ENCODE measurements around the gene CDIPT. TPM values are rescaled to one million over a fixed set of nuclear protein-coding genes. Genes with fewer than 3 reads are reported as not detected.

The CDIPT gene
- total RNA-seq, 3 donors from 2014 or later (not counting 1 experiment from before 2014, with no cell fraction given), result 42.3 to 66.9 (median 53.0) TPM

DNA sequence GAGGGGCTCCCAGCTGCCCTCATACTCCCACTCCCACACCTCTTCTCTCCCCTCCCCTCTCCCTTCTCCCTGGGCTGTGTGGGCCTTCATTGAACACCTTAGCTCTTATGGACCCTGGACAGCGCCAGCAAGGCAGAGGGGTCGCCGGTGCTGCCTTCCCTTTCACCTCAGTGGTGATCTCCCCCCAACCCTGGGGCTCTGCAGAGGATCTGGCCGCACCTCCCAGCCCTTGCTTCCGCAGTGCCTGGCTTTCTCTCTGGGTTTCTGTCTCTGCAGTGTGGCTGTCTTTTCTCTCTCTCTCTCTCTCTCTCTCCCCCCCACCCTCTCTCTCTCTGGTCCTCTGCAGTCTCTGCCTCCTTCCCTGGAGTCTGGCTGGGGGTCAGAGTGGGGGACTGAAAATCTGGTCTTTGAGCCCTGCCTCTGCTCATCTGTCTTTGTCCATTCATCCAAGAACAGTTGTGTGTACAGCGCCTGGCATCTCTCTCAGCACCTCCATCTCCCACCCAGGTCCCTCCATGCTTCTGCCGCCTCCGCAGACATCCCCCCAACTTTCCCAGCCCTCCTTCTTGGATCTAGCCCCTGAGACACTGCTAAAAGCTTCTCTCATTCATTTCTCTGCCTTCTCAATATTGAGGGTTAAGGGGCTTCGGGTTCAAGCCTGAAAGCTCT, 35.2 kb upstream of the CDIPT start:
- H3K4me1 ChIP-seq (ENCODE audit: control insufficient read depth, insufficient read depth, low read length), result peaks cover 13% of the 10 kb centered on the region
- intact Hi-C loops (cut with micrococcal nuclease), result no loop called here
- peaks cover 27% of the 10 kb centered on the region for H3K27me3 ChIP-seq (ENCODE audit: control insufficient read depth, insufficient read depth, low read length)
- H3K36me3 ChIP-seq (ENCODE audit: control insufficient read depth, insufficient read depth, low read length), result no peaks in the 10 kb centered on the region
- no peaks in the 10 kb centered on the region for H3K36me3 Mint-ChIP-seq
- no peaks in the 10 kb centered on the region for H3K9me3 Mint-ChIP-seq
- H3K4me3 Mint-ChIP-seq, result no peak overlapping the region
- H3K27me3 Mint-ChIP-seq (ENCODE audit: low read depth in 2 of 2), result peaks cover 20 to 33% of the 10 kb centered on the region in 2 donors
- no peak overlapping the region for H3K4me3 ChIP-seq (ENCODE audit: low read length)
- H3K27ac Mint-ChIP-seq, result no peak overlapping the region
- peaks cover 5 to 13% of the 10 kb centered on the region in 2 donors for H3K4me1 Mint-ChIP-seq
- ATAC-seq (no peak), DNase-seq (no peak)
- WGBS (ENCODE audit: insufficient coverage), result 9% methylated on average over 8 of the region's 9 CpGs
- no peaks in the 10 kb centered on the region for H3K9me3 ChIP-seq (ENCODE audit: control insufficient read depth, insufficient read depth, low read length)
- H3K27ac ChIP-seq (ENCODE audit: low read length), result no peak overlapping the region
- TF ChIP-seq, protein P1, sequence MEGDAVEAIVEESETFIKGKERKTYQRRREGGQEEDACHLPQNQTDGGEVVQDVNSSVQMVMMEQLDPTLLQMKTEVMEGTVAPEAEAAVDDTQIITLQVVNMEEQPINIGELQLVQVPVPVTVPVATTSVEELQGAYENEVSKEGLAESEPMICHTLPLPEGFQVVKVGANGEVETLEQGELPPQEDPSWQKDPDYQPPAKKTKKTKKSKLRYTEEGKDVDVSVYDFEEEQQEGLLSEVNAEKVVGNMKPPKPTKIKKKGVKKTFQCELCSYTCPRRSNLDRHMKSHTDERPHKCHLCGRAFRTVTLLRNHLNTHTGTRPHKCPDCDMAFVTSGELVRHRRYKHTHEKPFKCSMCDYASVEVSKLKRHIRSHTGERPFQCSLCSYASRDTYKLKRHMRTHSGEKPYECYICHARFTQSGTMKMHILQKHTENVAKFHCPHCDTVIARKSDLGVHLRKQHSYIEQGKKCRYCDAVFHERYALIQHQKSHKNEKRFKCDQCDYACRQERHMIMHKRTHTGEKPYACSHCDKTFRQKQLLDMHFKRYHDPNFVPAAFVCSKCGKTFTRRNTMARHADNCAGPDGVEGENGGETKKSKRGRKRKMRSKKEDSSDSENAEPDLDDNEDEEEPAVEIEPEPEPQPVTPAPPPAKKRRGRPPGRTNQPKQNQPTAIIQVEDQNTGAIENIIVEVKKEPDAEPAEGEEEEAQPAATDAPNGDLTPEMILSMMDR (IDR thresholded peaks at IDR 0.05), result no peak

DNA sequence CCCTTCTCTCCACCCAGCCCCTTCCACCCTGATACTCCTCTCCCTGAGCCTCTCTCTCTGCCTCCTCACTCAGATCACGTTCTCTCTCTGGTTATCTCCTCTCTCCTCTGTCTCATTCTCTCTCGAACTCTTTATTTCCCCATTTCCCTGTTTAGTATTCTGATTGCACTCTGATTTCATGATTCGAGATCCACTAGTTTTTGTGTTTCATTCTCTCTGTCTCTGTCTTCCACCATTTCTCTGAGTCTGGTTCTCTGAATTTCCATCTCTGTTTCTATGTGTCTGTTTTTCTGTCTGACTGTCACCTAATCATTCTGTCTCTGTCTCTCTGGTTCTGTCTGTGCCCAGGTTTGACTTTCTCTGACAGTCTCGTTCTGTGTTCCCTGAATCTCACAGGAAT, 34.3 kb upstream of the CDIPT start:
- ATAC-seq (no peak), DNase-seq (no peak)
- Histone ChIP-seq H3K4me3 (ENCODE audit: low read length) (no peak overlapping the region), H3K27me3 (ENCODE audit: control insufficient read depth, insufficient read depth, low read length) (peaks cover 27% of the 10 kb centered on the region), H3K27ac (ENCODE audit: low read length) (no peak overlapping the region), H3K4me1 (ENCODE audit: control insufficient read depth, insufficient read depth, low read length) (peaks cover 13% of the 10 kb centered on the region), H3K36me3 (ENCODE audit: control insufficient read depth, insufficient read depth, low read length) (no peaks in the 10 kb centered on the region), H3K9me3 (ENCODE audit: control insufficient read depth, insufficient read depth, low read length) (no peaks in the 10 kb centered on the region)
- Mint-ChIP-seq H3K4me1 (peaks cover 5 to 13% of the 10 kb centered on the region in 2 donors), H3K9me3 (no peaks in the 10 kb centered on the region), H3K4me3 (no peak overlapping the region), H3K27ac (no peak overlapping the region), H3K36me3 (no peaks in the 10 kb centered on the region), H3K27me3 (ENCODE audit: low read depth in 2 of 2) (peaks cover 20 to 33% of the 10 kb centered on the region in 2 donors)
- TF ChIP-seq, protein P1 (IDR thresholded peaks at IDR 0.05), result no peak
- intact Hi-C loops (cut with micrococcal nuclease), result no loop called here
- WGBS (ENCODE audit: insufficient coverage), result 64% methylated on average over 4 of the region's 4 CpGs

DNA sequence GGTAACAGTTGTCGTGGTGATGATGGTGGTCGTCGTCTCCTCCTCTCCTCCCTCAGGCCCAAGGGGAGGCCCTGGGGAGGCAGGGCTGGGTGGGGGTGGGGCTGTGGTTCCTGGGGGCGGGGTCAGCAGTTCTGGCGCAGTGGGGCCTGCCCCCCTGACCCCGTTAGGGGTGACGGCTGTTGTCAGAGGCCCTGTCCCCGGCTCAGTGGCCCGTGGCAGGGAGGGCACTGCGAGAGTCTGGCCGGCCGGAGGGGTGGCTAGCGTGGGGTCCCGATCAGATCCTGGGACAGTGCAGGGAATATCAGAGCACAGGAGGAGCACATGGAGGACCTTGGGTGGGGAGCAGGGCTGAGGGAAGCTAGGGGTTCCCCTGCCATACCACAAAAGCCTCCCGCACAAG, 33.8 kb upstream of the CDIPT start:
- peaks cover 27% of the 10 kb centered on the region for H3K27me3 ChIP-seq (ENCODE audit: control insufficient read depth, insufficient read depth, low read length)
- Mint-ChIP-seq H3K27ac (no peak overlapping the region), H3K4me3 (no peak overlapping the region), H3K27me3 (ENCODE audit: low read depth in 2 of 2) (peaks cover 20 to 30% of the 10 kb centered on the region in 2 donors), H3K9me3 (no peaks in the 10 kb centered on the region), H3K36me3 (no peaks in the 10 kb centered on the region), H3K4me1 (peaks cover 5 to 13% of the 10 kb centered on the region in 2 donors)
- no peaks in the 10 kb centered on the region for H3K36me3 ChIP-seq (ENCODE audit: control insufficient read depth, insufficient read depth, low read length)
- H3K9me3 ChIP-seq (ENCODE audit: control insufficient read depth, insufficient read depth, low read length), result no peaks in the 10 kb centered on the region
- no peak for DNase-seq
- no peak overlapping the region for H3K4me3 ChIP-seq (ENCODE audit: low read length)
- intact Hi-C loops (cut with micrococcal nuclease), result no loop called here
- no peak overlapping the region for H3K27ac ChIP-seq (ENCODE audit: low read length)
- 61% methylated on average over 11 of the region's 15 CpGs for WGBS (ENCODE audit: insufficient coverage)
- TF ChIP-seq, protein P1 (IDR thresholded peaks at IDR 0.05), result no peak
- no peak for ATAC-seq
- peaks cover 13% of the 10 kb centered on the region for H3K4me1 ChIP-seq (ENCODE audit: control insufficient read depth, insufficient read depth, low read length)

DNA sequence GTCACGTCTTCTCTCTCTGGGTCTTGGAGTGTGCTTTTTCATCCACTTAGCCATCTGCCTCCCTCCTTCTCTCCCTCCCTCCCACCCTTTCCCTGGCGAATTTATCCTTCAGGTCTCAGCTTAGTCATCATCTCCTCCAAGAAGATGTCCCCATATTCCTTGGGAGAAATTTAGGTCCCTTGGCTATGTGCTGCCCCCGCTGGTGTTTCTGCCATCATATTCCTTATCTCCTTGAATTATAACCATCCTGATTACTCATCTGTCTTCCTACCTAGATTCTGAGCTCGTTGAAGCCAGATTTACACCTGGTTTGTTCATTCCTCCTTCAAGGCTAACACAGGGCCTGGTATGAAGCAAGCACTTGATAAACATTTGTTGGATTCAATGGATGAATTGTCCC, 31.3 kb upstream of the CDIPT start:
- Mint-ChIP-seq H3K27me3 (ENCODE audit: low read depth in 2 of 2) (peaks cover 20 to 22% of the 10 kb centered on the region in 2 donors), H3K4me1 (peaks cover 0 to 6% of the 10 kb centered on the region in 2 donors), H3K36me3 (no peaks in the 10 kb centered on the region), H3K27ac (no peak overlapping the region), H3K4me3 (no peak overlapping the region), H3K9me3 (no peaks in the 10 kb centered on the region)
- H3K27me3 ChIP-seq (ENCODE audit: control insufficient read depth, insufficient read depth, low read length), result peaks cover 20% of the 10 kb centered on the region
- peaks cover 2% of the 10 kb centered on the region for H3K4me1 ChIP-seq (ENCODE audit: control insufficient read depth, insufficient read depth, low read length)
- intact Hi-C loops (cut with micrococcal nuclease), result no loop called here
- no peaks in the 10 kb centered on the region for H3K36me3 ChIP-seq (ENCODE audit: control insufficient read depth, insufficient read depth, low read length)
- ATAC-seq (no peak), DNase-seq (no peak)
- H3K27ac ChIP-seq (ENCODE audit: low read length), result no peak overlapping the region
- no peak overlapping the region for H3K4me3 ChIP-seq (ENCODE audit: low read length)
- H3K9me3 ChIP-seq (ENCODE audit: control insufficient read depth, insufficient read depth, low read length), result no peaks in the 10 kb centered on the region
- TF ChIP-seq, protein P1 (IDR thresholded peaks at IDR 0.05), result no peak
- 70% methylated on average over 4 of the region's 4 CpGs for WGBS (ENCODE audit: insufficient coverage)

All from natural killer cell (primary cell).